GM10266 (cell line): ENCODE measurements around the gene CDT1.

Experiments
- DNase-seq: peaks from one replicate; pipeline ENCODE4 v3.0.0; 2012; ENCODE audit errors: extremely low spot score
- CTCF ChIP-seq: IDR thresholded peaks from 2 replicates; pipeline ENCODE4 v1.5.1; 2012; ENCODE audit warnings: mild to moderate bottlenecking, low read depth; ENCODE audit not compliant: control insufficient read depth, insufficient read depth; ENCODE audit errors: missing control alignments

Gene CDT1

GRCh38 chr16:88839026-88839529 lies 35.5 kb downstream of the CDT1 start:
- no peak for DNase-seq
- TF ChIP-seq CTCF, result no peak

- TF ChIP-seq CTCF, result no peak
- no peak for DNase-seq
These were observed 36.4 kb downstream of the CDT1 start for GRCh38 chr16:88839745-88840599.

GRCh38 chr16:88840600-88841215 lies 37.1 kb downstream of the CDT1 start:
- DNase-seq, result no peak
- no peak for TF ChIP-seq CTCF

- no peak for DNase-seq
- no peak for TF ChIP-seq CTCF
These were observed 38.1 kb downstream of the CDT1 start for GRCh38 chr16:88841521-88842307.

GRCh38 chr16:88842308-88842756 lies 38.7 kb downstream of the CDT1 start:
- DNase-seq, result no peak
- no peak for TF ChIP-seq CTCF

GRCh38 chr16:88842806-88843205 lies 39.2 kb downstream of the CDT1 start:
- TF ChIP-seq CTCF, result no peak
- DNase-seq, result no peak
